K562 treated with DMSO at 1 percent for 12 hours (cell line): ENCODE results near the gene CASP14. TPM values are rescaled to one million over a fixed set of nuclear protein-coding genes. Genes with fewer than 3 reads are reported as not detected.

Experiments used
- total RNA-seq: library from RNA; unstranded; fragments of 300-600 nt; gene quantifications from 2 replicates; pipeline ENCODE4 v1.2.3, GENCODE V29; 2022; ENCODE audit not compliant: insufficient read depth

The CASP14 gene
- total RNA-seq = 0.25 TPM in 1 of 2 replicates, not detected in the other

GRCh38 chr19:15048885-15049541 is at the start of gene CASP14:
TSS of gene CASP14 (plus strand) at chr19:15049480. CDS start at chr19:15052252, 2,772 bp downstream.

DNA sequence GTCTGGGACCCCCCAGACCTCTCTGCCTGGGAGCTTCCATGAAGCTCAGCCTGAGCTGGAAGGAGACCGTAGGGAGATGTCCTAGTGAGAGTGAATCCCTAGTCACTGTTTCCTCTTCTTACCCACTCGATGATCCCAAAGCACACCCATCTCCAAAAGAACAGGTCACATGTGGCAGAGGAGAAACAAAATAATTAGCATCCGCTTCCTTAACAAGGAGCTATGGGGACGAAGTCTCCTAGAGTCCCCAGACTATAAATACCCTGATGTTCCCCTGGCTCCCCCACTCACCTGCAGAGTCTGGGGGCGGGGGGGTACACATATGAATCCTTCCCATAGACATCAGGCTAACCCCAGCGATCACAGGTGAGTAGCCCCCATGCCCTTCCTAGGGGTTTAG is 32.6 kb downstream of the CASP14 start, which contains the start of gene OR1I1:
Gene OR1I1 (plus strand): TSS at position 301 of the 400 bp plus-strand sequence. CDS start 4,855 bp downstream, outside the sequence.

DNA sequence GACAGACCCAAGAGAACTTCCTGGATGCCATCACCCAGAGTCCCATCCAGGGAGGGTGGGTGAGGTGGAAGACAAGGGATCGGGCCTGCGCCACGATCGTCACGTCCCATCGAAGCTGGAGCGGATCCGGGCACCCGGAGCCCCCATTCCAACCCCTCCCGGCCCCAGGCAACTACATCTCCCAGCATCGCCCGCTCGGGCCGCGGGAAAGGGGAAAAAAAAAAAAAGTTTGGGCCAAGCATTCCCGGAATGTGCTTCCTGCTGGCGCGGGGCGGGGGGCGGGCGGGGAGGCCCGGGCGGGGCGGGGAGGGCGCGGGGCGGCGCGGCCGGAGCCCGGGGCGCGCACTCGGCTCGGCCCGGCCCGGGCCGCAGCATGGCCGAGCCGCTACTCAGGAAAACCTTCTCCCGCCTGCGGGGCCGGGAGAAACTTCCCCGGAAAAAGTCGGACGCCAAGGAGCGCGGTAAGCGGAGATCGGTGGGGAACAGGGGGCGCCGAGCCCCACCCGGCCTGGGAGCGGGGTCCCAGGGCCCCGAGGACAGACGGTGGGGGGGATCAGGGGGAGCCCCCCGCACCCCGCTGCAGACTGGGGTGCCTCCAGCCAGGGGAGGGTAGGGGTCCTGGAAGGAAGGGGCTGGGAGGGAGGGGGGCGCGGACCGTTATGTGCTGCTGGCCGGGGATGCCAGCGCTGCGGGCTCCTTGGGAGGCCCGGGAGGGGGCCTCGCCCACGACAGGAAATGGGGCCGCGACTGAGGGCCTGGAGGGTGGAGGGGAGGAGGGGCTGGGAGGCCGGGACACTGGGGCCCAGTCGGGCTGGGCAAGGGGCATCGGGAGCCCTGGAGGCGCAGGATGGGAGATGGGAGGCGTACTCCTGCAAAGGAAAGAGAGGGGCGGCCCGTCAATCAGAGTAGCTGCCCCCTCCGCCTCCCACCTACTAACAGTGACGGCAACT is 58.1 kb downstream of the CASP14 start, which contains the start of gene SYDE1:
Gene SYDE1 (plus strand): TSS at position 341 of the 950 bp plus-strand sequence. CDS start 33 bp downstream, at position 374.

Other genes starting within 250 kb of the CASP14 start
- not detected in 2 replicates for gene OR7A5, start 214.3 kb upstream of the CASP14 start, total RNA-seq
- not detected in 2 replicates for gene OR7C1, start 214.3 kb upstream of the CASP14 start, total RNA-seq
- not detected in 2 replicates for gene OR7A10, start 200.6 kb upstream of the CASP14 start, total RNA-seq
- not detected in 2 replicates for gene OR7A17, start 163.3 kb upstream of the CASP14 start, total RNA-seq
- not detected in 2 replicates for gene OR7C2, start 108.0 kb upstream of the CASP14 start, total RNA-seq
- not detected in 2 replicates for gene SLC1A6, start 69.6 kb upstream of the CASP14 start, total RNA-seq
- gene OR1I1, start 32.7 kb downstream of the CASP14 start, total RNA-seq = not detected in 2 replicates
- gene SYDE1, start 57.9 kb downstream of the CASP14 start, total RNA-seq = not detected in 2 replicates
- 0.15 TPM in 1 of 2 replicates, not detected in the other for gene NOTCH3, start 151.5 kb downstream of the CASP14 start, total RNA-seq
- not detected in 2 replicates for gene EPHX3, start 183.0 kb downstream of the CASP14 start, total RNA-seq